Measurements from ENCODE around the gene TESPA1. TPM values are rescaled to one million over a fixed set of nuclear protein-coding genes. Genes with fewer than 3 reads are reported as not detected.

TESPA1 gene
- total RNA-seq, 4 donors from 2014 or later: 0.42 to 2.8 (median 0.98) TPM; not detected in 1

DNA sequence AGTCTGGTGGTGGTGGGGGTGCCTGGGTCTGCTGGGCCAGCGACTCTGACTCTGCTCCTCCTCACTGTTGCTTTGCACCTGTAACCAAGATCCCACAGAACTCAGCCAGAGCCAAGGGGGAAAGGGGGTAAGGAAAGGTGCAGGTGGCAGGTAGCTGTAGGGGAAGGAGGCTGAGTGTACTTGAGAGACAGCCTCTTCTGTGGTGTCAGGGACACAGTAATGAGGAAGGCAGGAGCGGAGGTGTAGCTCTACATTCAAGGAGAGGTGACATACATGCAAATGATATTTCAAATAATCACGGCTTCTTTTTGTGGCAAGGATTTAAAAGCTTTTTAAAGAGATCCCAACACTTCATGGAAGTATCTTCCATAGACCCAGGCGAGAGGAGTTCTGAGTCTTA is 23.4 kb downstream of the TESPA1 start:
- Histone ChIP-seq H3K4me1 (no peaks in the 10 kb centered on the region), H3K27me3 (no peaks in the 10 kb centered on the region), H3K27ac (no peak overlapping the region), H3K4me3 (no peak overlapping the region), H3K9me3 (no peaks in the 10 kb centered on the region), H3K36me3 (no peaks in the 10 kb centered on the region)
- no peak for TF ChIP-seq EP300 (IDR thresholded peaks at IDR 0.05)
- TF ChIP-seq, protein P1, sequence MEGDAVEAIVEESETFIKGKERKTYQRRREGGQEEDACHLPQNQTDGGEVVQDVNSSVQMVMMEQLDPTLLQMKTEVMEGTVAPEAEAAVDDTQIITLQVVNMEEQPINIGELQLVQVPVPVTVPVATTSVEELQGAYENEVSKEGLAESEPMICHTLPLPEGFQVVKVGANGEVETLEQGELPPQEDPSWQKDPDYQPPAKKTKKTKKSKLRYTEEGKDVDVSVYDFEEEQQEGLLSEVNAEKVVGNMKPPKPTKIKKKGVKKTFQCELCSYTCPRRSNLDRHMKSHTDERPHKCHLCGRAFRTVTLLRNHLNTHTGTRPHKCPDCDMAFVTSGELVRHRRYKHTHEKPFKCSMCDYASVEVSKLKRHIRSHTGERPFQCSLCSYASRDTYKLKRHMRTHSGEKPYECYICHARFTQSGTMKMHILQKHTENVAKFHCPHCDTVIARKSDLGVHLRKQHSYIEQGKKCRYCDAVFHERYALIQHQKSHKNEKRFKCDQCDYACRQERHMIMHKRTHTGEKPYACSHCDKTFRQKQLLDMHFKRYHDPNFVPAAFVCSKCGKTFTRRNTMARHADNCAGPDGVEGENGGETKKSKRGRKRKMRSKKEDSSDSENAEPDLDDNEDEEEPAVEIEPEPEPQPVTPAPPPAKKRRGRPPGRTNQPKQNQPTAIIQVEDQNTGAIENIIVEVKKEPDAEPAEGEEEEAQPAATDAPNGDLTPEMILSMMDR (IDR thresholded peaks at IDR 0.05): no peak
- no peak for TF ChIP-seq POLR2A (IDR thresholded peaks at IDR 0.05)
- DNase-seq (ENCODE audit: low spot score in 2 of 2): no peak
- 87 to 89% methylated on average over 4 of the region's 4 CpGs for WGBS, 2 donors

DNA sequence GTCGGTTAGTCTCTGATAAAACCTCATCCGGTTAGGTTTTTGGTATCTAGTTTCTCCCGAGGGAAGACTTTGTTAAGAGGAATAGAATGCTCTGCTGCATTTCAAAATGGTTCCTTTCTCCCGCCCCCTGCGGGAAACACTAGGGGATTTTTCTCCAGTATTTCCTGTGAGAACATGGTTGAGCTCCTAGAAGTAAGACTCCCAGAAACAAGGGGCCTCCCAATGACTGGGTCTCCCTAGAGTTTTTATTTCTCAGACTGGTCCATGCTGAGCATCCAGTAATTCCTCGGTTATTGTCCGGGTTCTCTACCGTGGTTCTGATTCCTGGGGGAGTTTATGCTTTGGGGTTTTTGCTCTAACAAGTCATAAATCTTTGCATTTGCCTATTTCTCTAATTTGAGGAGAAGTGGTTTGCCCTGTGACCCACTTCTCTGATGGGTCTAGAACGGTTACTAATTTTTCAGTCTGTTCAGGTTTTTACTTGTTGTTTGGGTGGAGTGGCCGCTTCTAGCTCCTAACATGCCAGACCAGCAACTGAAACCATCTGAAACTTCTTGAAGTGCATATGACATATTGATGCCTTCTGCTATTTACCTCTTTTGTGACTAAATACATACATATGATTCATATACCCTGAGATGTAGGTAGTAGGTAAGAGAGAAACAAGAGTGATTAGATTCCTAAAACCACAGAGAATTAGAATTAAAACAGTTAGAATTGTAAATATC is 25.1 kb downstream of the TESPA1 start:
- Histone ChIP-seq H3K4me3 (no peak overlapping the region), H3K27ac (no peak overlapping the region), H3K4me1 (no peaks in the 10 kb centered on the region), H3K27me3 (no peaks in the 10 kb centered on the region), H3K9me3 (no peaks in the 10 kb centered on the region), H3K36me3 (no peaks in the 10 kb centered on the region)
- 57 to 59% methylated on average over 10 of the region's 10 CpGs for WGBS, 2 donors
- no peak for TF ChIP-seq POLR2A (IDR thresholded peaks at IDR 0.05)
- no peak for TF ChIP-seq EP300 (IDR thresholded peaks at IDR 0.05)
- TF ChIP-seq, protein P1 (IDR thresholded peaks at IDR 0.05): no peak
- DNase-seq (ENCODE audit: low spot score in 2 of 2): no peak

DNA sequence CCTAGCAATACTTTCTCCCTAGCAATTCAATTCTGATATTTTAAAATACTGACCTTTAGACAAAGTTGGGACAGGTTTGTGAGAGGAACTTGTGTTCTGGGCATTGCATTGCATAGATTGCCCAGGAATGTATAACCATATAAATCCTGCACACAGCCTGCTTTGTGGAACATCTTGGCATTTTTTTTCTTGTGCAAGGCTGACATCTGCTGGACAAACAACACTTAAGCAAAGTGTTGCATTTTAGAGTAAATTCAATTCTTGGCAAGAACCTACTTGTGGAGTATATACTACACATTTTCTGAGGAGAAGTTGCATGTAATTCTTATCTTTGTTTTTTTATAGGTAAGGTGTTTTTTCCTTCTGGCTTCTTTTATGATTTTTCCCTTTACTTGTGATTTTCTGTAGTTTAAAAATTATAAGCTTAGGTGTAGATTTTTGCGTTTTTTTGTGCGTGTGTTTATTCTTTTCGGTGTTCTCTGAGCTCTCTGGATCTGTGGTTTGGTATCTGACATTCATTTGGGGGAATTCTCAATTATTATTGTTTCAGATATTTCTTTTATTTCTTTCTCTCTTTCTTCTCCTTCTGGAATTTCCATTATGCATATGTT is 26.4 kb downstream of the TESPA1 start:
- Histone ChIP-seq H3K9me3 (no peaks in the 10 kb centered on the region), H3K27me3 (no peaks in the 10 kb centered on the region), H3K27ac (no peak overlapping the region), H3K36me3 (no peaks in the 10 kb centered on the region), H3K4me3 (no peak overlapping the region), H3K4me1 (no peaks in the 10 kb centered on the region)
- 78 to 96% methylated on average over 3 of the region's 3 CpGs for WGBS, 2 donors
- TF ChIP-seq POLR2A (IDR thresholded peaks at IDR 0.05) (no peak), EP300 (IDR thresholded peaks at IDR 0.05) (no peak)
- TF ChIP-seq, protein P1 (IDR thresholded peaks at IDR 0.05): peak; percentile 40 to 79 (median 47)
- DNase-seq (ENCODE audit: low spot score in 2 of 2): peak in 1 of 2 donors; percentile 57

DNA sequence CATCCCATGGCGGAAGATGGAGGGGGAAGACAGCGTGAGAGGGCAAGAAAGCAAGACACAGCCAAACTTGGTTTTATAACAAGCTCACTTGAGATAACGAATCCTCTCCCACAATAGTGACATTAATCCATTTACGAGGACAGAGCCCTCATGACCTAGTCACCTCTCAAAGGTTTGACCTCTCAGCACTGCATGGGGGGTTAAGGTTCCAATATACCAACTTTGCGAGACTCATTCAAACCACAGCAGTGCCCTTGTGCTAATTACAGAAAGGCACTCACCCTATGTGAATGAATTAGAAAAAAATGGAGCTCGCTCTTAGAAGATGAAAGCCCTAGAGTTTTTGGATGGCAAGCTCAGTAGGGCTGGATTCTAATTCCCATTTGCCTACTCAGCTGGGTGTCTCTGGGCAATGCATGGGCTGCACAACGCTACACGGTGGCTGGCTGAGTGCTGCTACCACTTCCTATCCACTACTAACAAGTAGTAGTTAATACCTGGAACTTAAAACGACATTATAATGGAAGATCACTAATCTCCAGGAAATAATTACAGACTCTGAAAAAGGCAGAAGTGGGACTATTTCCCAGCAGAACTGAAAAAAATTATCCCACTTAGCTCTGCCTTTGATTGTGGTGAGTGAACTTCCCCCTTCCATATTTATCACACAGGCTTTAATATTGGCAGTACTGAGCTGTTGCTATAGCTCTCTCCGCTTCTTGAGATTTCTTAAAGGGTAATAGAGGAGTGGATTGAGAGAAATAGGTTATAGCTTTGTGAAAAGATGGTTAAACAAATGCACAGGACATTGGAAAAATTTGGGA is 27.5 kb downstream of the TESPA1 start:
- Histone ChIP-seq H3K4me1 (no peaks in the 10 kb centered on the region), H3K27me3 (no peaks in the 10 kb centered on the region), H3K36me3 (no peaks in the 10 kb centered on the region), H3K9me3 (no peaks in the 10 kb centered on the region), H3K27ac (no peak overlapping the region), H3K4me3 (no peak overlapping the region)
- 73 to 81% methylated on average over 10 of the region's 10 CpGs for WGBS, 2 donors
- TF ChIP-seq, protein P1 (IDR thresholded peaks at IDR 0.05): no peak
- no peak for DNase-seq (ENCODE audit: low spot score in 2 of 2)

DNA sequence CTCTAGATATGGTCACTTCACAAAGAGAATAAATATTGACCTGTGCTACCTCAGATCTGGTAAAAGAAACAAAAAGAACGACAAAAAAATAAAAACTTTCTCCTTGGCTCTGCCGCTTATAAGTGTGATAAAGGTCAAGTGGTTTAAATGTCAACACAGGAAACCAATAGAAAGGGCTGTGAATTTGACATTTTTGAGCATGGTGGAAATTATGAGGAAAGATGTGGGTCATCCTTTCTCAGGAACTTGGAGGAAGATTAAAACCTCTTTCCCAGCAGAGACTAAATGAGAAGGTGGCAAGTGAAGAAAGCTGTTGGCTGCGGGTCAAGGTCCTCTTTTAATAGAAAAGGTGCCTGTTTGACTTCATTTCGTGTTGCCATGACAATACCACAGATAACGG is 28.2 kb downstream of the TESPA1 start:
- TF ChIP-seq, protein P1 (IDR thresholded peaks at IDR 0.05): no peak
- TF ChIP-seq EP300 (IDR thresholded peaks at IDR 0.05): no peak
- no peak for TF ChIP-seq POLR2A (IDR thresholded peaks at IDR 0.05)
- no peaks in the 10 kb centered on the region for H3K9me3 ChIP-seq
- WGBS, 2 donors: 67 to 73% methylated on average over 5 of the region's 5 CpGs

More for the DNA sequence above, 28.2 kb downstream of the TESPA1 start:
- Histone ChIP-seq H3K4me1 (no peaks in the 10 kb centered on the region), H3K27ac (no peak overlapping the region), H3K27me3 (no peaks in the 10 kb centered on the region), H3K4me3 (no peak overlapping the region), H3K36me3 (no peaks in the 10 kb centered on the region)
- DNase-seq (ENCODE audit: low spot score in 2 of 2): no peak

All from tibial nerve (tissue), 4 donors.